SK-N-SH (cell line): ENCODE measurements around the gene ZG16B. TPM values are rescaled to one million over a fixed set of nuclear protein-coding genes. Genes with fewer than 3 reads are reported as not detected.

ENCODE experiments used
- CTCF ChIA-PET: fragments of 300-600, 350-600 bp; formaldehyde crosslinking; extraction: SDS; loops from one replicate; lab custom pipeline; 2021; lab: Yijun Ruan, JAX
- POLR2A ChIA-PET: fragments of 350-600 bp; sonication (Branson Sonifier 250); formaldehyde crosslinking; extraction: SDS; loops from one replicate; lab custom pipeline; 2020; ENCODE audit warnings: antibody characterized with exemption, inconsistent platforms; lab: Yijun Ruan, JAX
- DNase-seq: peaks from one replicate; pipeline ENCODE4 v3.0.0; 2012
- H2AFZ ChIP-seq: fragments of 200-600 bp; sonication (generic); 2 replicates; pipeline ENCODE4 v1.8.1; 2016; ENCODE audit warnings: antibody characterized with exemption, mild to moderate bottlenecking, low read depth
- H3F3A ChIP-seq: fragments of 200-600 bp; sonication (generic); replicated peaks from 2 replicates; pipeline ENCODE3; 2016; ENCODE audit warnings: antibody characterized with exemption, mild to moderate bottlenecking; ENCODE audit not compliant: insufficient read depth
- H3K27ac ChIP-seq, 2 experiments: fragments of 200-500 bp in 1 of 2; fragments of 200-600 bp in 1 of 2; sonication (Bioruptor generic) in 1 of 2; sonication (generic), shearing (Covaris generic) in 1 of 2; 2 replicates each; pipeline versions ENCODE4 v1.5.1 to v1.6.1; 2014 to 2016; ENCODE audit warnings: low read depth in 2 of 2, inconsistent platforms in 1 of 2, low read length in 1 of 2, mild to moderate bottlenecking in 1 of 2, mixed read lengths in 1 of 2
- H3K27me3 ChIP-seq: fragments of 200-600 bp; sonication (generic), shearing (Covaris generic); 2 replicates; pipeline ENCODE4 v1.6.1; 2016; ENCODE audit warnings: mixed run types; ENCODE audit not compliant: insufficient read depth
- H3K36me3 ChIP-seq, 2 experiments: fragments of 200-500 bp in 1 of 2; fragments of 200-600 bp in 1 of 2; sonication (Bioruptor generic) in 1 of 2; sonication (generic) in 1 of 2; replicated peaks in 1 of 2; 2 replicates each; pipeline versions ENCODE3 to v1.5.1; 2014 to 2016; ENCODE audit warnings: low read length in 1 of 2, mild to moderate bottlenecking in 1 of 2; ENCODE audit not compliant: insufficient read depth in 2 of 2, control insufficient read depth in 1 of 2
- H3K4me1 ChIP-seq, 2 experiments: fragments of 200-500 bp in 1 of 2; fragments of 200-600 bp in 1 of 2; sonication (Bioruptor generic) in 1 of 2; sonication (generic), shearing (Covaris generic) in 1 of 2; 2 replicates each; pipeline versions ENCODE4 v1.5.1 to v1.6.1; 2014 to 2016; ENCODE audit warnings: low read depth in 1 of 2, low read length in 1 of 2, mixed run types in 1 of 2; ENCODE audit not compliant: insufficient read depth in 2 of 2, control insufficient read depth in 1 of 2
- H3K4me2 ChIP-seq: fragments of 200-600 bp; sonication (generic), shearing (Covaris generic); 2 replicates; pipeline ENCODE4 v1.6.1; 2017; ENCODE audit warnings: mixed run types
- H3K4me3 ChIP-seq, 2 experiments: fragments of 200-500 bp in 1 of 2; fragments of 200-600 bp in 1 of 2; sonication (Bioruptor generic) in 1 of 2; sonication (generic), shearing (Covaris generic) in 1 of 2; 2 replicates each; pipeline versions ENCODE4 v1.5.1 to v1.8.1; 2014 to 2016; ENCODE audit warnings: low read depth in 2 of 2, inconsistent platforms in 1 of 2, low read length in 1 of 2, mild to moderate bottlenecking in 1 of 2, mixed read lengths in 1 of 2, moderate library complexity in 1 of 2
- H3K79me2 ChIP-seq: fragments of 200-600 bp; sonication (generic); 2 replicates; pipeline ENCODE4 v1.8.1; 2017; ENCODE audit warnings: mild to moderate bottlenecking; ENCODE audit not compliant: insufficient read depth
- H3K9ac ChIP-seq: fragments of 200-600 bp; sonication (generic); 2 replicates; pipeline ENCODE4 v1.6.1; 2017; ENCODE audit warnings: mixed run types
- H3K9me2 ChIP-seq: fragments of 200-600 bp; sonication (generic); 2 replicates; pipeline ENCODE4 v1.6.1; 2017; ENCODE audit warnings: mixed run types
- H3K9me3 ChIP-seq: fragments of 200-600 bp; sonication (generic); 2 replicates; pipeline ENCODE4 v1.6.1; 2017; ENCODE audit warnings: mixed run types, mild to moderate bottlenecking, moderate library complexity
- H4K20me1 ChIP-seq: fragments of 200-600 bp; sonication (generic); 2 replicates; pipeline ENCODE4 v1.6.1; 2017; ENCODE audit warnings: mild to moderate bottlenecking, mixed run types; ENCODE audit not compliant: insufficient read depth
- EZH2phosphoT487 ChIP-seq: fragments of 200-600 bp; sonication (generic); IDR thresholded peaks from 2 replicates; pipeline ENCODE4 v1.6.1; 2017; ENCODE audit warnings: low read depth, mixed run types, mild to moderate bottlenecking, antibody characterized with exemption, moderate library complexity, borderline replicate concordance
- FOSL2 ChIP-seq: IDR thresholded peaks from 2 replicates; pipeline ENCODE4 v1.4.0; 2012; ENCODE audit warnings: low read depth, mild to moderate bottlenecking, moderate library complexity, borderline replicate concordance
- GABPA ChIP-seq: IDR thresholded peaks from 2 replicates; pipeline ENCODE4 v1.4.0; 2012; ENCODE audit warnings: low read depth, mild to moderate bottlenecking
- JUND ChIP-seq: IDR thresholded peaks from 2 replicates; pipeline ENCODE4 v1.4.0; 2012
- NFIC ChIP-seq: IDR thresholded peaks from 2 replicates; pipeline ENCODE4 v1.4.0; 2012; ENCODE audit warnings: borderline replicate concordance
- RAD21 ChIP-seq: IDR thresholded peaks from 2 replicates; pipeline ENCODE4 v1.6.1; 2012; ENCODE audit warnings: mild to moderate bottlenecking, low read length
- RXRA ChIP-seq: IDR thresholded peaks from 2 replicates; pipeline ENCODE4 v1.4.0; 2012; ENCODE audit warnings: low read depth, mild to moderate bottlenecking, borderline replicate concordance
- SIN3A ChIP-seq: IDR thresholded peaks from 2 replicates; pipeline ENCODE4 v1.6.1; 2012; ENCODE audit warnings: low read depth, mild to moderate bottlenecking, low read length, moderate library complexity, borderline replicate concordance
- SMC3 ChIP-seq: IDR thresholded peaks from 2 replicates; pipeline ENCODE4 v1.6.1; 2012; ENCODE audit warnings: low read depth, low read length, improper control_type of control experiment
- TCF12 ChIP-seq: IDR thresholded peaks from 2 replicates; pipeline ENCODE4 v1.4.0; 2012
- YY1 ChIP-seq: IDR thresholded peaks from 2 replicates; pipeline ENCODE4 v1.4.0; 2012; ENCODE audit warnings: low read depth, mild to moderate bottlenecking
- WGBS: methylation state at CpG from one replicate; pipeline ENCODE4 v1.1.6; 2017; ENCODE audit warnings: low lambda C conversion rate; 5-methylcytosine and 5-hydroxymethylcytosine counted together
- polyA plus RNA-seq, 3 experiments: library from polyadenylated mRNA; depleted of rRNA; stranded (reverse); fragments of >200 nt; gene quantifications; 2 replicates each; pipeline ENCODE4 v1.2.3, GENCODE V29; 2012
- TF ChIP-seq, protein P1 (sequence below): fragments of 150-350 bp; IDR thresholded peaks from 2 replicates; pipeline ENCODE4 v1.6.1; 2017; ENCODE audit warnings: antibody characterized with exemption, low read length, low read depth, borderline replicate concordance
- TF ChIP-seq, protein P2 (sequence below): IDR thresholded peaks from 2 replicates; pipeline ENCODE4 v1.6.1; 2012; ENCODE audit warnings: mild to moderate bottlenecking, low read depth, low read length, moderate library complexity
- TF ChIP-seq, protein P3 (sequence below): fragments of 200-600 bp; sonication (generic); IDR thresholded peaks from 2 replicates; pipeline ENCODE4 v1.6.1; 2017; ENCODE audit warnings: antibody characterized with exemption, mild to moderate bottlenecking, moderate library complexity
- TF ChIP-seq, protein P4 (sequence below): IDR thresholded peaks from 2 replicates; pipeline ENCODE4 v1.4.0; 2012; ENCODE audit warnings: low read depth, borderline replicate concordance

ZG16B gene
- polyA plus RNA-seq, 1 of the 3 experiments (the other 2 are of a cell fraction) = 0.26 TPM

DNA sequence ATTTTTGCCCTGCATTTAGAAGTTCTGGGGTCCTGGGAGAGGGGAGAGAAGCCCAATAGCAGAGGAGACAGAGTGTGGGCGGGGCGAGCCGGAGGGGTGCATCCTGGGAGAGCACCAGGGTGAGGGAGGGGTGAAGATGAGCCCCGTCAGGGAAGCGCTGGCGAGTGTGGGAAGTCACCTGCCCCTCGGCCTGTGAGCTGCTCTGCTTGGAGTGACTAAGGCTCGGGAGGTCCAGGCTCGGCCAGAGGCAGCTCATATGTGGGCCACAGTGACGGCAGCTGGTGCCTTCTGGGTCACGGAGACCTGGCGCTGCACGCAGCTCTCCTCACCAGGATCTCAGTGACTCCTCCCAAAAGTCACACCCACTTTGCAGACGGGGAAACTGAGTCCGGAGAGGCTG is 1.1 kb downstream of the ZG16B start:
- Histone ChIP-seq H3K79me2 (no peaks in the 10 kb centered on the region), H3K4me3 (no peak overlapping the region), H3K4me1 (peaks cover 3 to 15% of the 10 kb centered on the region in 2 experiments; a peak in 1 of 4 replicates), H4K20me1 (no peaks in the 10 kb centered on the region), H3K9me3 (no peaks in the 10 kb centered on the region), H3K36me3 (no peaks in the 10 kb centered on the region), H3K4me2 (no peak overlapping the region), H2AFZ (no peak overlapping the region), H3K9me2 (no peaks in the 10 kb centered on the region), H3K27ac (no peak overlapping the region), H3K27me3 (no peaks in the 10 kb centered on the region; the same call in 1 of the 2 replicates), H3F3A (peaks cover 9% of the 10 kb centered on the region), H3K9ac (no peak overlapping the region)
- TF ChIP-seq EZH2phosphoT487 (no peak), SMC3 (no peak), TCF12 (no peak), RAD21 (no peak), JUND (no peak), RXRA (no peak), YY1 (no peak), GABPA (no peak), NFIC (no peak), FOSL2 (no peak), SIN3A (no peak)
- TF ChIP-seq, protein P1, sequence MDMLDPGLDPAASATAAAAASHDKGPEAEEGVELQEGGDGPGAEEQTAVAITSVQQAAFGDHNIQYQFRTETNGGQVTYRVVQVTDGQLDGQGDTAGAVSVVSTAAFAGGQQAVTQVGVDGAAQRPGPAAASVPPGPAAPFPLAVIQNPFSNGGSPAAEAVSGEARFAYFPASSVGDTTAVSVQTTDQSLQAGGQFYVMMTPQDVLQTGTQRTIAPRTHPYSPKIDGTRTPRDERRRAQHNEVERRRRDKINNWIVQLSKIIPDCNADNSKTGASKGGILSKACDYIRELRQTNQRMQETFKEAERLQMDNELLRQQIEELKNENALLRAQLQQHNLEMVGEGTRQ = no peak
- TF ChIP-seq, protein P2, sequence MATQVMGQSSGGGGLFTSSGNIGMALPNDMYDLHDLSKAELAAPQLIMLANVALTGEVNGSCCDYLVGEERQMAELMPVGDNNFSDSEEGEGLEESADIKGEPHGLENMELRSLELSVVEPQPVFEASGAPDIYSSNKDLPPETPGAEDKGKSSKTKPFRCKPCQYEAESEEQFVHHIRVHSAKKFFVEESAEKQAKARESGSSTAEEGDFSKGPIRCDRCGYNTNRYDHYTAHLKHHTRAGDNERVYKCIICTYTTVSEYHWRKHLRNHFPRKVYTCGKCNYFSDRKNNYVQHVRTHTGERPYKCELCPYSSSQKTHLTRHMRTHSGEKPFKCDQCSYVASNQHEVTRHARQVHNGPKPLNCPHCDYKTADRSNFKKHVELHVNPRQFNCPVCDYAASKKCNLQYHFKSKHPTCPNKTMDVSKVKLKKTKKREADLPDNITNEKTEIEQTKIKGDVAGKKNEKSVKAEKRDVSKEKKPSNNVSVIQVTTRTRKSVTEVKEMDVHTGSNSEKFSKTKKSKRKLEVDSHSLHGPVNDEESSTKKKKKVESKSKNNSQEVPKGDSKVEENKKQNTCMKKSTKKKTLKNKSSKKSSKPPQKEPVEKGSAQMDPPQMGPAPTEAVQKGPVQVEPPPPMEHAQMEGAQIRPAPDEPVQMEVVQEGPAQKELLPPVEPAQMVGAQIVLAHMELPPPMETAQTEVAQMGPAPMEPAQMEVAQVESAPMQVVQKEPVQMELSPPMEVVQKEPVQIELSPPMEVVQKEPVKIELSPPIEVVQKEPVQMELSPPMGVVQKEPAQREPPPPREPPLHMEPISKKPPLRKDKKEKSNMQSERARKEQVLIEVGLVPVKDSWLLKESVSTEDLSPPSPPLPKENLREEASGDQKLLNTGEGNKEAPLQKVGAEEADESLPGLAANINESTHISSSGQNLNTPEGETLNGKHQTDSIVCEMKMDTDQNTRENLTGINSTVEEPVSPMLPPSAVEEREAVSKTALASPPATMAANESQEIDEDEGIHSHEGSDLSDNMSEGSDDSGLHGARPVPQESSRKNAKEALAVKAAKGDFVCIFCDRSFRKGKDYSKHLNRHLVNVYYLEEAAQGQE = no peak
- TF ChIP-seq, protein P3, sequence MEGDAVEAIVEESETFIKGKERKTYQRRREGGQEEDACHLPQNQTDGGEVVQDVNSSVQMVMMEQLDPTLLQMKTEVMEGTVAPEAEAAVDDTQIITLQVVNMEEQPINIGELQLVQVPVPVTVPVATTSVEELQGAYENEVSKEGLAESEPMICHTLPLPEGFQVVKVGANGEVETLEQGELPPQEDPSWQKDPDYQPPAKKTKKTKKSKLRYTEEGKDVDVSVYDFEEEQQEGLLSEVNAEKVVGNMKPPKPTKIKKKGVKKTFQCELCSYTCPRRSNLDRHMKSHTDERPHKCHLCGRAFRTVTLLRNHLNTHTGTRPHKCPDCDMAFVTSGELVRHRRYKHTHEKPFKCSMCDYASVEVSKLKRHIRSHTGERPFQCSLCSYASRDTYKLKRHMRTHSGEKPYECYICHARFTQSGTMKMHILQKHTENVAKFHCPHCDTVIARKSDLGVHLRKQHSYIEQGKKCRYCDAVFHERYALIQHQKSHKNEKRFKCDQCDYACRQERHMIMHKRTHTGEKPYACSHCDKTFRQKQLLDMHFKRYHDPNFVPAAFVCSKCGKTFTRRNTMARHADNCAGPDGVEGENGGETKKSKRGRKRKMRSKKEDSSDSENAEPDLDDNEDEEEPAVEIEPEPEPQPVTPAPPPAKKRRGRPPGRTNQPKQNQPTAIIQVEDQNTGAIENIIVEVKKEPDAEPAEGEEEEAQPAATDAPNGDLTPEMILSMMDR = no peak
- TF ChIP-seq, protein P4, sequence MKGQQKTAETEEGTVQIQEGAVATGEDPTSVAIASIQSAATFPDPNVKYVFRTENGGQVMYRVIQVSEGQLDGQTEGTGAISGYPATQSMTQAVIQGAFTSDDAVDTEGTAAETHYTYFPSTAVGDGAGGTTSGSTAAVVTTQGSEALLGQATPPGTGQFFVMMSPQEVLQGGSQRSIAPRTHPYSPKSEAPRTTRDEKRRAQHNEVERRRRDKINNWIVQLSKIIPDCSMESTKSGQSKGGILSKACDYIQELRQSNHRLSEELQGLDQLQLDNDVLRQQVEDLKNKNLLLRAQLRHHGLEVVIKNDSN = no peak
- no peak for DNase-seq
- WGBS = 77% methylated on average over 15 of the region's 15 CpGs
- CTCF ChIA-PET = interaction anchor here (1.0 to 2.8 kb wide), 4 partner anchors 9 to 37 kb away, joined by 3 to 16 read pairs (median 5); no protein-coding TSS in a partner anchor
- POLR2A ChIA-PET = no interaction called here
